ENCODE measurements around the gene P4HA1.
"Not testable (repeated sequence)": the region's sequence is repeated elsewhere in the genome, so short reads cannot be mapped to it uniquely, and the experiment has no call there.

Gene P4HA1

GRCh38 chr10:73096449-73097304 is at the start of gene P4HA1:
P4HA1 (minus strand) TSS chr10:73096866; CDS start chr10:73074883, 21,983 bp downstream.
- peak; percentile 86 for DNase-seq

GRCh38 chr10:73141603-73142002 is 44.9 kb upstream of the P4HA1 start:
- DNase-seq: no peak

- no peak for DNase-seq
These were observed 42.6 kb upstream of the P4HA1 start for GRCh38 chr10:73139251-73139650.

GRCh38 chr10:73136627-73137026 is 40.0 kb upstream of the P4HA1 start:
- no peak for DNase-seq

- no peak for DNase-seq
These were observed 38.1 kb upstream of the P4HA1 start for GRCh38 chr10:73134727-73135126.

GRCh38 chr10:73131913-73132686 is 35.4 kb upstream of the P4HA1 start:
- no peak for DNase-seq

- no peak for DNase-seq
These were observed 34.6 kb upstream of the P4HA1 start for GRCh38 chr10:73131301-73131700.

- DNase-seq: no peak
These were observed 29.7 kb upstream of the P4HA1 start for GRCh38 chr10:73126343-73126742.

GRCh38 chr10:73119952-73120351 is 23.3 kb upstream of the P4HA1 start:
- no peak for DNase-seq

GRCh38 chr10:73119457-73119856 is 22.8 kb upstream of the P4HA1 start:
- DNase-seq: no peak

GRCh38 chr10:73117976-73118743 is 21.5 kb upstream of the P4HA1 start:
- no peak for DNase-seq

GRCh38 chr10:73116017-73116416 is 19.4 kb upstream of the P4HA1 start:
- no peak for DNase-seq

- no peak for DNase-seq
These were observed 16.9 kb upstream of the P4HA1 start for GRCh38 chr10:73113551-73113950.

GRCh38 chr10:73112032-73112431 is 15.4 kb upstream of the P4HA1 start:
- DNase-seq: not testable (repeated sequence)

GRCh38 chr10:73110345-73110849 is 13.7 kb upstream of the P4HA1 start, which contains the start of gene NUDT13:
NUDT13 (plus strand) TSS chr10:73110455; CDS start chr10:73114366, 3,911 bp downstream.
- DNase-seq: peak; percentile 40

- DNase-seq: not testable (repeated sequence)
These were observed 12.6 kb upstream of the P4HA1 start for GRCh38 chr10:73109248-73109652.

- DNase-seq: no peak
These were observed 9.6 kb upstream of the P4HA1 start for GRCh38 chr10:73106301-73106700.

GRCh38 chr10:73099141-73099540 is 2.5 kb upstream of the P4HA1 start:
- no peak for DNase-seq

GRCh38 chr10:73097305-73097670 is 622 bp upstream of the P4HA1 start:
- DNase-seq: no peak

- no peak for DNase-seq
These were observed 621 bp downstream of the P4HA1 start for GRCh38 chr10:73096041-73096448.

- no peak for DNase-seq
These were observed 1.1 kb downstream of the P4HA1 start for GRCh38 chr10:73095481-73096021.

- DNase-seq: no peak
These were observed 1.6 kb downstream of the P4HA1 start for GRCh38 chr10:73094986-73095480.
